PC-3 (cell line): ENCODE measurements around the gene KCND3. TPM values are rescaled to one million over a fixed set of nuclear protein-coding genes. Genes with fewer than 3 reads are reported as not detected.

Source experiments
- ATAC-seq: fragments of 200-7000 bp; cut with Tn5 transposase; 2 replicates; pipeline ENCODE4 v1.9.1; 2020; ENCODE audit warnings: mild to moderate bottlenecking, moderate library complexity
- BruUV-seq: library from RNA; stranded (reverse); fragments of 400-500 nt; replicated peaks from 2 replicates; lab custom pipeline; 2021; lab: Mats Ljungman, UMichigan
- CTCF ChIA-PET: fragments of 300-600 bp; sonication (Branson Sonifier 250); formaldehyde crosslinking; loops from one replicate; lab custom pipeline; 2022; ENCODE audit warnings: antibody characterized with exemption; lab: Charles Lee
- POLR2A ChIA-PET: fragments of 300-600 bp; sonication (Branson Sonifier 250); formaldehyde crosslinking; loops from one replicate; lab custom pipeline; 2022; ENCODE audit warnings: antibody characterized with exemption; ENCODE audit not compliant: unreplicated experiment; lab: Charles Lee
- DNase-seq: peaks from one replicate; pipeline ENCODE4 v3.0.0-alpha.2; 2015
- H2AFZ ChIP-seq: fragments of 300-600 bp; sonication (generic); 2 replicates; pipeline ENCODE4 v1.6.0; 2016; ENCODE audit warnings: antibody characterized with exemption, low read length
- H3F3A ChIP-seq: fragments of 300-600 bp; sonication (generic); one replicate; pipeline ENCODE4 v1.6.0; 2017; ENCODE audit warnings: antibody characterized with exemption, low read length, control low read depth, mild to moderate bottlenecking; ENCODE audit not compliant: unreplicated experiment
- H3K27ac ChIP-seq: fragments of 300-600 bp; sonication (generic); 2 replicates; pipeline ENCODE4 v1.5.1; 2016; ENCODE audit warnings: mild to moderate bottlenecking, low read length
- H3K27me3 ChIP-seq: fragments of 300-600 bp; sonication (generic); 2 replicates; pipeline ENCODE4 v1.6.1; 2016; ENCODE audit warnings: low read length, mixed read lengths
- H3K36me3 ChIP-seq: fragments of 300-600 bp; sonication (generic); 2 replicates; pipeline ENCODE4 v1.6.1; 2016; ENCODE audit warnings: low read depth, mixed run types, low read length, mixed read lengths
- H3K4me1 ChIP-seq: fragments of 300-600 bp; sonication (generic); 2 replicates; pipeline ENCODE4 v1.5.1; 2016; ENCODE audit warnings: low read length; ENCODE audit not compliant: insufficient read depth
- H3K4me2 ChIP-seq: fragments of 300-600 bp; sonication (generic); 2 replicates; pipeline ENCODE4 v1.6.0; 2016; ENCODE audit warnings: low read length
- H3K4me3 ChIP-seq: fragments of 300-600 bp; sonication (generic); 2 replicates; pipeline ENCODE4 v1.5.1; 2016; ENCODE audit warnings: mild to moderate bottlenecking, low read length, mixed read lengths
- H3K79me2 ChIP-seq: fragments of 300-600 bp; sonication (generic); 2 replicates; pipeline ENCODE4 v1.6.1; 2017; ENCODE audit warnings: low read length, mixed read lengths
- H3K9ac ChIP-seq: fragments of 300-600 bp; sonication (generic); 2 replicates; pipeline ENCODE4 v1.6.0; 2016; ENCODE audit warnings: mild to moderate bottlenecking, low read length
- H3K9me2 ChIP-seq: fragments of 300-600 bp; sonication (generic); replicated peaks from 2 replicates; pipeline ENCODE4 v1.6.1; 2016; ENCODE audit warnings: mixed run types, low read length, mixed read lengths
- H3K9me3 ChIP-seq: fragments of 300-600 bp; sonication (generic); 2 replicates; pipeline ENCODE4 v1.6.1; 2016; ENCODE audit warnings: low read length, mixed read lengths
- H4K20me1 ChIP-seq: fragments of 300-600 bp; sonication (generic); 2 replicates; pipeline ENCODE4 v1.6.1; 2016; ENCODE audit warnings: low read length, mixed read lengths
- CTCF ChIP-seq: fragments of 300-600 bp; sonication (generic); conservative IDR thresholded peaks from 2 replicates; pipeline ENCODE4 v1.5.1; 2017; ENCODE audit warnings: antibody characterized with exemption, low read depth, mild to moderate bottlenecking, low read length
- EZH2 ChIP-seq: fragments of 300-600 bp; sonication (generic); IDR thresholded peaks from one replicate; pipeline ENCODE4 v1.6.1; 2017; ENCODE audit warnings: antibody characterized with exemption, mild to moderate bottlenecking, low read length; ENCODE audit not compliant: unreplicated experiment
- EZH2phosphoT487 ChIP-seq: fragments of 300-600 bp; sonication (generic); IDR thresholded peaks from 2 replicates; pipeline ENCODE4 v1.6.1; 2018; ENCODE audit warnings: mild to moderate bottlenecking, antibody characterized with exemption, low read length, borderline replicate concordance
- intact Hi-C: fragments of 100-400 bp; cut with micrococcal nuclease; formaldehyde crosslinking; loops from 2 replicates; pipeline ENCODE4 v1.9.0; 2023
- total RNA-seq: library from RNA; depleted of rRNA; stranded (reverse); fragments of >200 nt; gene quantifications from 2 replicates; pipeline ENCODE4 v1.2.3, GENCODE V29; 2014

Gene KCND3
- total RNA-seq, 1 experiment from 2014 or later: not detected

- no peak overlapping the region for H2AFZ ChIP-seq
- DNase-seq (no peak), ATAC-seq (no peak)
- H3K9ac ChIP-seq: no peak overlapping the region
- no peak for TF ChIP-seq EZH2
- no peak for TF ChIP-seq EZH2phosphoT487
- TF ChIP-seq CTCF: no peak
- no peak overlapping the region for H3K27ac ChIP-seq
- CTCF ChIA-PET: no interaction called here
- H3K9me3 ChIP-seq: no peaks in the 10 kb centered on the region
- H3K4me2 ChIP-seq: no peak overlapping the region
- H3K27me3 ChIP-seq: peaks cover 64% of the 10 kb centered on the region
- H3K4me3 ChIP-seq: no peak overlapping the region
- no peaks in the 10 kb centered on the region for H4K20me1 ChIP-seq
- POLR2A ChIA-PET: no interaction called here
- no peaks in the 10 kb centered on the region for H3K36me3 ChIP-seq
- no peaks in the 10 kb centered on the region for H3K4me1 ChIP-seq
- intact Hi-C loops: no loop called here
- no peaks in the 10 kb centered on the region for H3K79me2 ChIP-seq
- H3K9me2 ChIP-seq: no peaks in the 10 kb centered on the region
- no peaks in the 10 kb centered on the region for H3F3A ChIP-seq
- no TSS peak for BruUV-seq
These were observed 50.9 kb downstream of the KCND3 start for GRCh38 chr1:111938536-111938935.

- H3K27ac ChIP-seq: no peak overlapping the region
- TF ChIP-seq CTCF (no peak), EZH2 (no peak), EZH2phosphoT487 (no peak)
- peaks cover 62% of the 10 kb centered on the region for H3K27me3 ChIP-seq
- no peak for ATAC-seq
- POLR2A ChIA-PET: no interaction called here
- no peaks in the 10 kb centered on the region for H3K4me1 ChIP-seq
- H4K20me1 ChIP-seq: no peaks in the 10 kb centered on the region
- no peaks in the 10 kb centered on the region for H3K9me2 ChIP-seq
- H3K79me2 ChIP-seq: no peaks in the 10 kb centered on the region
- no peak overlapping the region for H3K4me3 ChIP-seq
- no peaks in the 10 kb centered on the region for H3K9me3 ChIP-seq
- H3F3A ChIP-seq: no peaks in the 10 kb centered on the region
- CTCF ChIA-PET: no interaction called here
- no TSS peak for BruUV-seq
- no peak overlapping the region for H2AFZ ChIP-seq
- no peak for DNase-seq
- H3K4me2 ChIP-seq: no peak overlapping the region
- H3K36me3 ChIP-seq: no peaks in the 10 kb centered on the region
- intact Hi-C loops: no loop called here
- H3K9ac ChIP-seq: no peak overlapping the region
These were observed 51.3 kb downstream of the KCND3 start for GRCh38 chr1:111938123-111938522.

GRCh38 chr1:111937147-111937725 lies 52.2 kb downstream of the KCND3 start:
- H3K9ac ChIP-seq: no peak overlapping the region
- no peak for ATAC-seq
- H3K9me2 ChIP-seq: no peaks in the 10 kb centered on the region
- intact Hi-C loops: no loop called here
- no peak overlapping the region for H3K4me3 ChIP-seq
- H3K36me3 ChIP-seq: no peaks in the 10 kb centered on the region
- H2AFZ ChIP-seq: no peak overlapping the region
- no peaks in the 10 kb centered on the region for H3F3A ChIP-seq
- no TSS peak for BruUV-seq
- H3K79me2 ChIP-seq: no peaks in the 10 kb centered on the region
- H3K9me3 ChIP-seq: no peaks in the 10 kb centered on the region
- TF ChIP-seq EZH2: no peak
- no peak for TF ChIP-seq EZH2phosphoT487
- TF ChIP-seq CTCF: no peak
- POLR2A ChIA-PET: no interaction called here
- H3K4me1 ChIP-seq: no peaks in the 10 kb centered on the region
- no peak overlapping the region for H3K4me2 ChIP-seq
- no peaks in the 10 kb centered on the region for H4K20me1 ChIP-seq
- no peak overlapping the region for H3K27ac ChIP-seq
- DNase-seq: no peak
- peaks cover 56% of the 10 kb centered on the region for H3K27me3 ChIP-seq
- CTCF ChIA-PET: no interaction called here
